22Rv1 (cell line): ENCODE data around the gene HEATR5B.
"Not testable (repeated sequence)": the region's sequence is repeated elsewhere in the genome, so short reads cannot be mapped to it uniquely, and the experiment has no call there.

Source experiments
- ZFX ChIP-seq: fragments of 450-650 bp; IDR thresholded peaks from 2 replicates; pipeline ENCODE4 v1.6.1; 2017; ENCODE audit warnings: antibody characterized with exemption, borderline replicate concordance
- TF ChIP-seq, protein P1 (sequence below): fragments of 450-650 bp; IDR thresholded peaks from 2 replicates; pipeline ENCODE4 v1.5.1; 2017; ENCODE audit warnings: mild to moderate bottlenecking

GRCh38 chr2:36979007-36979406 lies 105.2 kb downstream of the HEATR5B start:
- TF ChIP-seq, protein P1, sequence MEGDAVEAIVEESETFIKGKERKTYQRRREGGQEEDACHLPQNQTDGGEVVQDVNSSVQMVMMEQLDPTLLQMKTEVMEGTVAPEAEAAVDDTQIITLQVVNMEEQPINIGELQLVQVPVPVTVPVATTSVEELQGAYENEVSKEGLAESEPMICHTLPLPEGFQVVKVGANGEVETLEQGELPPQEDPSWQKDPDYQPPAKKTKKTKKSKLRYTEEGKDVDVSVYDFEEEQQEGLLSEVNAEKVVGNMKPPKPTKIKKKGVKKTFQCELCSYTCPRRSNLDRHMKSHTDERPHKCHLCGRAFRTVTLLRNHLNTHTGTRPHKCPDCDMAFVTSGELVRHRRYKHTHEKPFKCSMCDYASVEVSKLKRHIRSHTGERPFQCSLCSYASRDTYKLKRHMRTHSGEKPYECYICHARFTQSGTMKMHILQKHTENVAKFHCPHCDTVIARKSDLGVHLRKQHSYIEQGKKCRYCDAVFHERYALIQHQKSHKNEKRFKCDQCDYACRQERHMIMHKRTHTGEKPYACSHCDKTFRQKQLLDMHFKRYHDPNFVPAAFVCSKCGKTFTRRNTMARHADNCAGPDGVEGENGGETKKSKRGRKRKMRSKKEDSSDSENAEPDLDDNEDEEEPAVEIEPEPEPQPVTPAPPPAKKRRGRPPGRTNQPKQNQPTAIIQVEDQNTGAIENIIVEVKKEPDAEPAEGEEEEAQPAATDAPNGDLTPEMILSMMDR = not testable (repeated sequence)
- TF ChIP-seq ZFX = not testable (repeated sequence)
